Activated CD4-positive, CD25-positive, alpha-beta regulatory T cell treated with anti-CD3 and anti-CD28 coated beads, Interleukin-2, amount 50 U/mL, for 16 hours (primary cell): ENCODE measurements around the gene TRDN.
"Not testable (repeated sequence)": the region's sequence is repeated elsewhere in the genome, so short reads cannot be mapped to it uniquely, and the experiment has no call there.

ENCODE experiments used
- DNase-seq: peaks from one replicate; pipeline ENCODE4 v3.0.0-alpha.2; 2020; ENCODE audit warnings: low read depth, low spot score

The TRDN gene

DNA sequence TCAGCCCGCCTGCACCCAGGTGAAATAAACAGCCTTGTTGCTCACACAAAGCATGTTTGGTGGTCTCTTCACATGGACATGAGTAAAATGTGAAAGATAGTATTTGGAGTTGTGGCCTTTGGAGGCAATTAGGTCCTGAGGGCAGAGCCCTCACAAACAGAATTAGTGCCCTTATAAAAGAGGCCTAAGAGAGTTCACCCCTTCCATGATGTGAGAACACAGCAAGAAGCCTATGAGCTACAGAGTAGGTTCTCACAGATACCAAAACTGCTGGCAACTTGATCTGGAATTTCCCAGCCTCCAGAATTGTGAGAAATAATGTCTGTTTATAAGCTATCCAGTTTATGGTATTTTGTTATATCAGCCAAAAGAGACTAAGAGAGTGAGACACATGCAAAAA lies 74.5 kb downstream of the TRDN start:
- DNase-seq = no peak

DNA sequence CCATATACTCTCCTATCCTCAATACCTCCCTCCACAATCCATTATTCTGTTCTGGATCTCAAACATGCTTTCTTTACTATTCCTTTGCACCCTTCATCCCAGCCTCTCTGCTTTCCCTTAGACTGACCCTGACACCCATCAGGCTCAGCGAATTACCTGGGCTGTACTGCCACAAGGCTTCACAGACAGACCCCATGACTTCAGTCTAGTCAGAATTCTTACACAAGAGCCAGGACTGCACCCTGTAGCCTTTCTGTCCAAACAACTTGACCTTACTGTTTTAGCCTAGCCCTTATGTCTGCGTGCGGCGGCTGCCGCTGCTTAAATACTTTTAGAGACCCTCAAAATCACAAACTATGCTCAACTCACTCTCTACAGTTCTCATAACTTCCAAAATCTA lies 76.9 kb downstream of the TRDN start:
- DNase-seq = not testable (repeated sequence)

DNA sequence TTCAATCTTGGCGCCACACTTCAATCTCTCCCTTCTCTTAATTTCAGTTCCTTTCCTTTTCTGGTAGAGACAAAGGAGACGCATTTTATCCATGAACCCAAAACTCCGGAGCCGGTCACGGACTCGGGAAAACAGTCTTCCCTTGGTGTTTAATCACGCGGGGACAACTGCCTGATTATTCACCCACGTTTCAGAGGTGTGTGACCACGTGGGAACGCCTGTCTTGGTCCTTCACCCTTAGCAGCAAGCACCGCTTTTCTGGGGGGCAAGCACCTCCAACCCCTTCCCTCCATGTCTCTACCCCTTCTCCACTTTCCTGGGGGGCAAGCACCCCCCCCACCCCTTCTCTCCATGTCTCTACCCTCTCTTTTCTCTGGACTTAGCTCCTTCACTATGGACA lies 79.3 kb downstream of the TRDN start:
- DNase-seq = not testable (repeated sequence)

DNA sequence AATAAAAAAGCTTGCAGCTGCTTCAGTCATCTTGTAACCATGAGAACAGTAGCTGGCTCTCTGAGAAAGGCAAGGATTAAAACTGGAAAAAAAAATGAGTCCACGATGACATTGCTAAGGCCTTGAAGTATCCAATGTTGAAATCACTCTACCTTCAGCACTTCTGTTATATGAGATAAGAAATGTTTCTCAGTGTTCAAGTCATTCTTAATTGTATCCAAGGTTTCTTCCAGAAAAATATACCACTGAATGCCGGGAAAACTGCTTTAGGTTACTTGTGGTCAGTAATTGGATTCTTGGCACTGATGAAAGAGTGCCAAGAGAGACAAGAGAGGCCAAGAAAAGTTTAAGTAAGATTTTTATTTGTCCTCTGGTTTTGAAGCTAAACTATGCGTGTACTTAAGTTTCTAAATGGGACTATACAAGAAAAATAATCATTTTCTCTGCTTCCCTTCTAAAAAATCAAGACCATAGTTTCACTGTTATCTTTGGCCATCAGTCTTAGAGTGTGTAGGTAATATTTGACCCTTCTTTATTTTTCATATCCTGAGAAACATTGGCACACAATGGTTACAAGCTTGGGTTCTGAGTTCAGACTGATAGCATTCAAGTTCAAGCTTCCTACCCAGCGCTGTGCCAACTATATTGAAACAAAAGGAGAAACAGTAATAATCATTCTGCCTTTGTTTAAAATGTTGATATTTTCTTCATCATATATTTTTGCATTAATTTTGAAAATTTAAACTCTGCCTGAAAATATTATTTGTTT lies 84.6 kb downstream of the TRDN start:
- no peak for DNase-seq

DNA sequence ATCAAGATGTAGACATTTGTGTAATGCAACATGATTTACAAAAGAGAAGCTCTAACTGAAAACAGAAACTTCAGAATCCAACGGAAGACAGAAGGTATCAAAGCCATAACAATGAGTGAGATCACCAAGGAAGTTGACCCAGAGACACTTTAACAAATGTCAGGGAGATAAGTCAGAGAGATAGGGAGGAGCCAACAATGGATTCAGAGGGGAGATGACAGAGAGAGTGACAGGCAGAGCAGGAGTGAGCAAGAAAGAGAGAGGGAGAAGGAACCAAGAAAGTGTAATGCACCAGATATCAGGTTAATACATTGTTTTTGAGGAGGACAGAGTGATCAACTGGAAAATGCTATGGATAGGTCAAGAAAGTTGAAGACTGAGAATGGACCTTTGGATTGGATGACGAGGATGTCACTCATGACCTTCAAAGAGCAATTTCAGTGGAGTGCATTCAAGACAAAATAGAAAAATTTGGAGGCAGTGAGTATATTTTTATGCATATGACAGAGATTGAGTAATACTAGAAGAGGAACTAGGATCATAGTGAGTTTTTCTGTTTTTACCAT lies 86.6 kb downstream of the TRDN start:
- DNase-seq = no peak

DNA sequence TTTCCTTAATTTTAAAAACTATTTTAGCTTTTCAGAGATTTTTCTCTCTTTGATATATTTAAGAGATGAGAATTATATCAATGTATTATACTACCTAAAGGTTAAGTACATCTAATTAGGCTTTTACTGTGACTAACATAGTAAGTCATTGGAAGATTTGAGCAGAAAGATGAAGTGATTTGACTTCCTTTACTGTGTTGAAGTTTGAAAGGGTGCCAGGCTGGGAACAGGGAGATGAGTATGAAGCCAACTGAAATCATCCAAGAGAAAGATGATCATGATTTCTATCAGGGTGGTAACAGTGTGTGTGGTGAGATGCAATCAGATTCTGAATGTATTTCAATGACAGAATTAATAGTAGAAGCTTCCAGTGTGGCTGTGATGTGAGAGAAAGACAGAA lies 87.3 kb downstream of the TRDN start:
- no peak for DNase-seq

DNA sequence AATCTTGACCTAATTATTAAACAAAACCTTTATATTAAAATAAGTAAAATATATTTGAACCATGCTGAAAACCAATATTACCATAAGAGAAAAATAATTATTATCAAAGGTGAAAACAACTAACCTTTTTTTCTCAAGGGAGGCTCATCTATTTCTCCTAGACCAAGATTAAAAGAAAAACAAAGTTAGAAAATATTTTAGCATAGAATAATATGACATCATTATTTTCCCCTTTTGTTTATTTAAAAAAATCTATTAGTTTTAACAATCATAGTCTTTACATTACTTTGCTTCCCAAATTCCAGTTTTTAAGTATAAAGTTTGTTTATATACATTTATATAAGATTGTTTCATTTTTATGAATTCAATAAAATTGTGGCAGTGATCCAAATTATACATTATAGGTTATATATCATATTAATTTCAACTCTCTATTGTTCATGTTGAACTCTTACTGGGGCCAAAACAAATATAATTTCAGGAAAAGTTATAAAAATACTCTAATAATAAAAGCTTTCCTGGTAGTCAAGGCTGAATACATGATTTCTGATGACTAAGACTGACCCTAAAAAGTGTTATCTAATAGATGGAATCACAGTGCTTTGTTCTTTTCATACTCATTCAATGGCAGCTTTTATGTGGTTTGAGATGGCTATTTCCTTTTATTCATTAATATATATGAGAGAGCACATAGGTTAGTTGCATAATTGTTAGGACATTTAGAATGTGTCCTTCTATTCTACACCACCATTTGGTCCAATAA lies 89.4 kb downstream of the TRDN start:
- no peak for DNase-seq

DNA sequence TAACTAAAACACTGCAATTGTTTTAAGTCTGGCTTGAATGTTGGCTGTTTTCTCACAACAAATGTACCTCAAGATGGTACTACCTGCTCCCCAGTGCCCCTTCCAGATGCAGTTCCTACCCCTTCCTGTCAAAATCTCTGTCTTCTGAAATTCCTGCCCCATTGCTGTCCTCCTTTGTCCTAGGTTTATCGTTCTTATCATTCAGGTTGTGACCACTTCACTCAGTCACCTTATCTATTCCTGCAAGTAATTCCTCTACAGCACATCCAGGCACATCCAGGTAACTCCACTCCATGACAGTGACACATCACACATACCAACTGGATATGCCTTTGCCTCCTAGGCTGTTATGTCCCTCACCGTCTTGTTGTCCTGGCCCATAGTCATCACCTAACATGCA lies 90.2 kb downstream of the TRDN start:
- no peak for DNase-seq

DNA sequence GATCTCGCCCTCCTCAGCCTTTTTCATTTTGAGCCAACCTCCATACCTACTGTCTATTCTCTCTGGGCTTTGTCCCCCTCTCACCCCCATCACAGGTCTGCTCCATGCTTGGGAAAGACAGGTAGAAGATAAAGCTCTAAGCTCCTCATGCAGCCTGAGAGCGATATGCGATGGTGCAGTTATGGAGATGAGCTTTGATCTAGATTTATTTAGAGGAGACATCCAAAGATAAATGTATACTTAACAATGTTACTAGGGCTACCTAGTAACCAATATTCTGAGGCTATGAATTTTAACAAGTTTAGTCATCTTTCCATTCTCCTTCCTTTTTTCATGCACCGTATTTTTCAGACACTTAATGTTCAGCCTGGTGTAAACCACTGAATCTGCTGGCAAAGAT lies 95.3 kb downstream of the TRDN start:
- DNase-seq = no peak

DNA sequence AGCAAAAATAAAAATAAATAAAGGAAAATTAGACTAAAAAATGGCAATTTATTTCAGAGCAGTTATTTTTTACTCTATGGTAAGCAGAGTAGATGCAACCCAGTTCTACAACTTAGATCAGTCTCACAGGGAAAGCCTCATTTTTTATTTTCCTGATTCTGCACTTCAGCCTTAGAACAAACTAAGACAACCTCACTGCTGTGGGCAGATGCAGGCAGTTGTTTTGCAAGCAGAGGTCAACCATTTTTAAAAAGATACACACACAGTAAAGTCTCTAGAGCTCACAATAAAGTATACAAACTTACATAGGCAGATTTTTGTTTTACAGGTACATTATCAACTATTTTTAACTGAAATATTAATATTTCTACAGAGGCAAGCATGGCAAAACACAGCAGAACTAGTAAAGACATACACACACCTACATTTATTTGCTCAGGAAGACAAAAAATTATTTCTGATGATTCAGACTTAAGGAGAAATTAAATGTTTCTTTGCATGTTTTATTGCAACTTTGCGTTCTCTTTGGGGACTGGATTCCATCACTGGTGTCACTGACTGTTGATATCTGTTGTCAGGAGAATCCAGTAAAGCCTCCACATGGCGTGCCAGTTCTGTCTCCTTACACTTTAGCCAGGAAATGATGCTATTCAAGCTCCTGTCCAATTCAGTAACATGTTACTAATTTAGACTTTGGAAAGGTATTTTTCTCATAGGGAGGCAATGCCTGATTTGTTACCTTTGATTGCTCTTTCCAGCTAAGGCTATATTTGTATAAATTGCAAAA lies 102.7 kb downstream of the TRDN start:
- no peak for DNase-seq

DNA sequence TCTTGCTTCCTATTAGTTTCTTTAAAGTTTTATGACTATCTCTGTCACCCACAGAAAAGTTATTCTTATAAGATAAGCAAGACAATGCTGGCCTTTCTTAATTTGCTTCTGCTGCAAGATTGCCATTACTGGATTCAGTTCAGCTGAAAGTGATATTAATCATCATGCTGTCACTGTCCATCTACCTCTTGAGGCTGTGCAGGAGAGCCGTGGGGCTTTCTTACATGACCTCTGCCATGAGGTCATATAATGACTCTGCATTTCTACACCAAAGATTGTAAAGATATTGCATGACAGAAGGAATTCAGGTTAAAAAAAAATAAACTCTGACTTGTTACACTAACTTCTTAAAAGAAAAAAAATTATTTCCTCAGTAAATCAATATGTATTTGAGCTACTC lies 106.9 kb downstream of the TRDN start:
- DNase-seq = no peak

DNA sequence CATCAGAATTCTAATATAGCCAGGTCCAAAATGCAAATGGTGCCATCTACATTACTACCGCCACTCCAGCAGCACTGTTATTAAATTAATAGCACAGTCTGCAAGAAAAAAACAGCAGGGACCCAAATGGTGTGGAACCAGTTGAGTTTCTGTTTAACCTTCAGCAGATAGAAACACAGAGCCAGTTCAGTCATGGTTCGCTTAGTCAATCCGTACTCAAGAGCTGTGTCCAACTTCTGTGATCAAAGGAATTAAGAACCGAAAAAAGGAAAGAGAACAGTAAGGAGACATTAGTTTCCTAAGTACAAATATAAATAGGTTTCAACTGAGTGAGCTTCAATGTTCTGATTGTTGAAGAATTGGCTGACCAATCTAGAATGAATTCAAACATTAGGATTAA lies 107.7 kb downstream of the TRDN start:
- no peak for DNase-seq

DNA sequence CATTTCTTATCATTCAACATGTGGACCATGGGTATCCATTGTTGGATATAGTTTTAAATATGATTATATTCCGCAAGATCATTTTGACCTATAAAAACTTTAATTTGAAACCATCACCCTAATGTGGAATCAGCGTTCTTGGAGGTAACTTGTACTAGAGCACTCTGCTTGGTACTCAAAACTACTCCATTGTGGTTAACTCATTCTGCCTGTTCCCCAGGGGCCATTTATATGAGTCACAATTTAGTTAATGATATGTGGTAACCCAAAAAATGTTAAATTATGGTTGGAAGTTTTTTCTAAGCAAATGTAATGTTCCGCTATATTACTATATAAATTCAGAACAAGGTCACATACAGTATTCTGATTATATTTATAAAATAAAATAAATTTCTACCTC lies 109.3 kb downstream of the TRDN start:
- no peak for DNase-seq

DNA sequence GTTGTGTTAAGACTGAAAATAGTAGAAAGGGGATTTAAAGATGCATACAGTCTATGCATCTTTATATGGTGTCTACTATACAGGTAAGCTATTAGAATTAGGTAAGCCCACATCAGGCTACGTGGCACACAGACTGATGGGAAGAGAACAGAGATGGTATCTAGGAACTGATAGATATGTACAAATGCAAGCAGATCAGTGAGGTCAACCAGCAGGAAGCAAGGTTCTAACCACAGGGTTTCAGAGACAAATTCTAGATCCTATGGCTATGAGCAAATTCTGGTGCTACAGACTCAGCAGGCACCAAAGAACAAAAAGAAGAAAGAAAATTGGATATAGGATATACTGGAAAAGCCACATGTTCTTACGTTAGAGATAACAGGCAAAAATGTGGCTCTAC lies 110.6 kb downstream of the TRDN start:
- DNase-seq = no peak

DNA sequence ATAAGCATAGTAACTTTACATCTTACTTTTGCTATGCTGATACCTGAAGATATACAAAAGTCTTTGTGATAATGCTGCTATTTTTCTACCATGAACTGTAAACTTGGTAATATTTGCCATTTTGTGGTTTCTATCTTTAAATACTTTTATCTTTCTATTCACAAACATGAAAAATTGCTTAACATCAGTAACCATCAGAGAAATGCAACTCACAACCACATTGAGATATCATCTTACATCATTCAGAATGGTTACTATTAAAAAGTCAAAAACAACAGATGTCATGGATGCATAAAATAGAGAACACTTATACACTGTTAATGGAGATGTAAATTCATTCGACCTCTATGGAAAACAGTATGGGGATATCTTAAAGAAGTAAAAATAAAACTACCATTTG lies 112.0 kb downstream of the TRDN start:
- DNase-seq = no peak

DNA sequence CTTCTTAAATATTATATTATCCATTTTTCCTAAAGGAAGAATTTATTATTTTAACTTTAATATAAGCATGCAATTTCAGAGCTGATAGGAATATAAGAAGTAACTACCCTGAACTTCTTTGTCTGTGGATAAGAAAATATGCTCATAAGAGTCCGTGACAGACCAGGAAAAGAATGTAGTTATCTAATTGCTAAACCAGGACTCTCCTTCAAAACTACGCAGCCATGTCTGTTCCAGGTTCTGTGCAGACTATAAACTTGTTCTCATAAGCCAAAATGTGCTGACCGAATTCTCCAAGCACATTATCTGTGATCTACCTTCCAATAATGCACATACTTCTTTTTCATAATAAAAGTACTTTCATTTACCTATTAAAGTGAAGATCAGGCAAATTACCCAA lies 116.5 kb downstream of the TRDN start:
- DNase-seq = no peak

DNA sequence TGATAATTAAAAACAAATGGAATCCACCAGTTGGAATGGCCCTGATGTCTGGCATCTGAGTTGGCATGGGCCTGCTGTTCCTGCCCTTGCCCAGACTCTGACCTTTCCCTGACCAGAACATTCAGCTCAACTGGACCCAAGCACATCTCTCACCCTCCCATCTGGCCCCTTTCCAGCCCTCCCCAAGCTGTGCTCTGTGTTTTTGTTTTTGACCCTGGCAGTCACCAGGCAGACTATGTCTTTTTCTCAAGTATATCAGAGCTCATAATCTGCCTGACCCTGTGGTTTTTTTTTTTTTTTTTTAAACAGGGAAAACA lies 117.6 kb downstream of the TRDN start:
- no peak for DNase-seq

DNA sequence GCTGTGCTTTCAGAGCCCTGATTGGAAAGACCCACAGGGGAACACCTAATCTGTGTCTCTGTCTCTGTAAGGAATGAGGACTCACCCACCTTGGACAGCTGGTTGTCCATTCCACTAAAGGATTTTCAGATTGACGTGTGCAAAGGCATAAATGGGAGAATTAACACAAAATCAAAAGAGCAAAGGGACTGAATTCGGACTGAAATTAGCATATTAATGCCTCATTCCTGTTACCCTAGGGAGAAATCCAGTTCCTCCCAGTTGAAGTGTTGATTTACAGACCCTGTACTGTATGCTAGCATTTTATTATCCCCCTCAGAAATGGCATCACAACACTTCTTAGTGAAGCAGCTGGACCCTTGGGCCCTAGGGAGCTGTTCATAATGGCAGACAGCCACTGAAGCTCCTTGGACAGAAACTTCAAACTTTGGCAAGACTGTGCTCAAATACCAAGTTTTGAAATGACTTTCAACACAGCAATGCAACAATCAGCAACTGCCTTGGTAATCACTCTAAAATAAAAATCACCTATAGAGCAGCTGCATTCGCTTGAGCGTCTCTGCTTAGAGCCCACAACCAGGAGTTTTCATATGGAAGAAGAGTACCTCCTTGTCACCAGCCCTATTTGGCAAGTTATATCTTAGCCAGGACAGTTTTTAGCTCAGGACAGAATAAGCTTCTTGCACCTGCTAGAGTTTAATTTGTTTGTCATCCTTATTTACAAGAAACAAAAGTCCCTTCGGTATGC lies 118.1 kb downstream of the TRDN start:
- DNase-seq = no peak

DNA sequence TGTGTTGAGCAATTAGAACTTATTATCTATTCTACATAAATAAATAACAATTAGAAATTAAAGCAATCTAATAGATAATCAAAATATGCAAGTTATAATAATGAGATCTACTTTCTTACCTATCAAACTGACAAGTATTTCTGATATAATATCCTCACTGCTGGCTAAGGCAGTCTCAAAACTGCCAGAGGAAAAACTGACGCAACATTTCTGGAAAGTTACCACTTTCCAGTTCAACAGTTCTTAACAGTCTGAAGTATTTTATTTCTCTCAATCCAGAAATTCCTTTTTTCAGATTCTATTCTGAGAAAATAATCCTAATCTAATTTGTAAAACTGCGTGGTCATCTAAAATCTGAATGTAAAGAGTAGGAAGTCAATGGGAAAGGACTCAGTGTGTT lies 121.0 kb downstream of the TRDN start:
- no peak for DNase-seq

DNA sequence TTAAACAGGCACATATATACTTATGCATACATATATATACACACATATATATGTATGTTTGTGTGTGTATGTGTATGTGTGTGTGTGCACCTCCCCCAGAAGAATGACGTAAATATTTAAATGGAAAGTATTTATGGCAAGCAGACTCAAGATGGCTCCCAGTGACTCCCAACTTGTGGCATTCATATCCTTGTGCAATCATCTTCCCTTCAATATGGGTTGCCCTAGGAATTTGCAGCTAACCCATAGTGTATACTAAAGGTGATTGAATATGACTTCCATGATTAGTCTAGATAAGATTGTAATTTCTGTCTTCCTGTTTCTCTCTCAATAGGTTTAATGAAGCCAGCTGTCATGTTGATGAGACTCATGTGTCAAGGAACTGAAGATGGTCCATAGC lies 127.6 kb downstream of the TRDN start:
- no peak for DNase-seq

DNA sequence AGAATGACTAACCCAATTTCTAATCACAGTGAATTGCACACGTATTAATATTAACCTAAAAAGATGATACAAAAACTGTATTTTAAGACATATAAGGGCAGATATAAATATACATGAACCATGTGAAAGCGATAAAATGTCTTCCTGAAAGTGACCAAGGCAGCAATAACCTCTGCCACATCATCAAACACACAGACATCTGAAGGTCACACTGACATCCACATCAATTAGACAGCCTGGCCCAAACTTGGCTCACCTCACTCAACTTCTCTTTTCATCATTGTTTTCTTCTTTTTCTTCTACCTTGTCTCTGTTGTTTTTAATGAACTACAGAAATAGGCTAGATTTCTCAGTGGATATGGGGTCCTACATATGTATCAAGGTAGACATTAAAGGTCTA lies 128.5 kb downstream of the TRDN start:
- no peak for DNase-seq

DNA sequence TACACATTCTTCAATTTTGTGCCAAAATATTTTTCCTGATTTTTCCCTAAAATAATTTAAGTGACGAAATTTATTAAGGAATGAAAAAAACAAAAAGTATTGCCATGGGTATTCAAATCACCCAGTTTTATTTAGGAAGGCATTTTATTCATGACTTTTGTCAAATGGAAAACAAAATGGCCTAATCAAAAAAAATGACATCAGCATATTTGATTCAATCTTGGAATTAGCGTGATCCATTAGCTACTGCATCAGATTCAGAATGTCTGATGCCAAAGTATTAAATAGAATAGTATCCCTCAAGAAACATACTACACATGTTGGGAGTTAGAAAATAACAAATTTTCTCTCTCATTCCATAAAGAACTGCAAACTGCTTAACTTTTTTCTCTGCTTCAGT lies 129.2 kb downstream of the TRDN start:
- DNase-seq = no peak
